ENCODE measurements around the gene SMAD2.

SMAD2 gene

GRCh38 chr18:47950511-47950910 is 20.1 kb upstream of the SMAD2 start:
- ChIA-PET CTCF (no interaction called here), POLR2A (no interaction called here)
- no peak for TF ChIP-seq CTCF (IDR thresholded peaks at IDR 0.05; ENCODE audit: control extremely low read depth, extremely low read depth, low read depth, missing control alignments)
- no peak for DNase-seq (ENCODE audit: extremely low spot score)

- DNase-seq (ENCODE audit: extremely low spot score), result no peak
- CTCF ChIA-PET, result interaction anchor here (0.7 to 1.4 kb wide), 2 partner anchors 9 kb away, joined by 3 to 4 read pairs; no protein-coding TSS in a partner anchor
- POLR2A ChIA-PET, result no interaction called here
- TF ChIP-seq CTCF (IDR thresholded peaks at IDR 0.05; ENCODE audit: control extremely low read depth, extremely low read depth, low read depth, missing control alignments), result no peak
Observed at GRCh38 chr18:47949202-47949601, 18.7 kb upstream of the SMAD2 start.

GRCh38 chr18:47946889-47947288 is 16.4 kb upstream of the SMAD2 start:
- CTCF ChIA-PET, result no interaction called here
- POLR2A ChIA-PET, result interaction anchor here (0.6 kb wide), 1 partner anchor 606 kb away, joined by 5 read pairs; no protein-coding TSS in a partner anchor
- TF ChIP-seq CTCF (IDR thresholded peaks at IDR 0.05; ENCODE audit: control extremely low read depth, extremely low read depth, low read depth, missing control alignments), result no peak
- DNase-seq (ENCODE audit: extremely low spot score), result no peak

- no peak for TF ChIP-seq CTCF (IDR thresholded peaks at IDR 0.05; ENCODE audit: control extremely low read depth, extremely low read depth, low read depth, missing control alignments)
- ChIA-PET POLR2A (no interaction called here), CTCF (no interaction called here)
- DNase-seq (ENCODE audit: extremely low spot score), result peak; percentile 21
Observed at GRCh38 chr18:47944972-47945852, 14.8 kb upstream of the SMAD2 start.

GRCh38 chr18:47936952-47937351 is 6.5 kb upstream of the SMAD2 start:
- POLR2A ChIA-PET, result no interaction called here
- TF ChIP-seq CTCF (IDR thresholded peaks at IDR 0.05; ENCODE audit: control extremely low read depth, extremely low read depth, low read depth, missing control alignments), result no peak
- CTCF ChIA-PET, result no interaction called here
- no peak for DNase-seq (ENCODE audit: extremely low spot score)

- POLR2A ChIA-PET, result no interaction called here
- TF ChIP-seq CTCF (IDR thresholded peaks at IDR 0.05; ENCODE audit: control extremely low read depth, extremely low read depth, low read depth, missing control alignments), result no peak
- DNase-seq (ENCODE audit: extremely low spot score), result no peak
- CTCF ChIA-PET, result interaction anchor here (1.5 kb wide), 1 partner anchor 9 kb away, joined by 3 read pairs; no protein-coding TSS in a partner anchor
Observed at GRCh38 chr18:47935321-47936055, 5.0 kb upstream of the SMAD2 start.

Measured in GM10248 (cell line).